Gastrocnemius medialis (tissue), 4 donors: ENCODE measurements around the gene GMIP.

Experiments used
- POLR2A ChIP-seq, 2 donors: fragments of 450-650 bp; IDR thresholded peaks; one replicate each; pipeline ENCODE4 v1.6.1; 2017; ENCODE audit warnings: antibody characterized with exemption in 2 of 2, mild to moderate bottlenecking in 2 of 2, moderate library complexity in 2 of 2
- TF ChIP-seq, protein P1 (sequence below), 5 experiments: fragments of 450-650 bp in 3 of 5; fragments of 200-600 bp in 2 of 5; sonication (generic) in 2 of 5; IDR thresholded peaks in 4 of 5; conservative IDR thresholded peaks in 1 of 5; 1 replicate in 4 of 5; 2 replicates in 1 of 5; pipeline ENCODE4 v1.5.1; 2016 to 2019; ENCODE audit warnings: antibody characterized with exemption in 5 of 5, mild to moderate bottlenecking in 3 of 5, moderate library complexity in 3 of 5

DNA sequence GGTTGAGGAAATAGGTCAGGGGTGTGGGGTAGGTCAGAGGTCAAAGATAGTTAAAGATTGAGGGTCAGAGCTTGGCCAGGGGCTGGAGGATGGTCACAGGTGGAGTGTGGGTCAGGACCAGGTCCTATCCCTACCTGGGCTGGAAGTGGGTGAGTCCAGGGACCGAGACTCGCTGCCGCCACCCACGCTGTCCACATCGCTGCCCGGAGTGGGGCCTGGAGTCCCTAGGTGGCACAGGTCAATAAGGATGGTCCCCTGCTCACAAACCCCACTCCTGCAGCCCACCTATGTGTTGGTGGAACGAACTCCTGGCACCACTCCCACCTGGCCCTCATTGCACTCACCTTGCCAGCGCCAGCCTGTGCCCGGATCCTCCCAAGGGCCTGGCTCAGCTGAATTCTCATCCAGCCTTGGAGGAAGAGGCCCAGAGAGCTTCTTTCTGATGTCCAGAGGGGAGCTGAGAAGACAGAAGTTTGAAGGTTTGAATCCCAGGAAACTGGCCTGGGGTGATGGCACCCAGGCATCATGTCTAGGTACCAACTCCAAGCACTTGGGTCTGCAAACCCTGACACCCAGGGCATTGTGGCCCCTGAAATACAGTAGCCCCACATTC lies 6.8 kb downstream of the GMIP start:
- TF ChIP-seq, protein P1, sequence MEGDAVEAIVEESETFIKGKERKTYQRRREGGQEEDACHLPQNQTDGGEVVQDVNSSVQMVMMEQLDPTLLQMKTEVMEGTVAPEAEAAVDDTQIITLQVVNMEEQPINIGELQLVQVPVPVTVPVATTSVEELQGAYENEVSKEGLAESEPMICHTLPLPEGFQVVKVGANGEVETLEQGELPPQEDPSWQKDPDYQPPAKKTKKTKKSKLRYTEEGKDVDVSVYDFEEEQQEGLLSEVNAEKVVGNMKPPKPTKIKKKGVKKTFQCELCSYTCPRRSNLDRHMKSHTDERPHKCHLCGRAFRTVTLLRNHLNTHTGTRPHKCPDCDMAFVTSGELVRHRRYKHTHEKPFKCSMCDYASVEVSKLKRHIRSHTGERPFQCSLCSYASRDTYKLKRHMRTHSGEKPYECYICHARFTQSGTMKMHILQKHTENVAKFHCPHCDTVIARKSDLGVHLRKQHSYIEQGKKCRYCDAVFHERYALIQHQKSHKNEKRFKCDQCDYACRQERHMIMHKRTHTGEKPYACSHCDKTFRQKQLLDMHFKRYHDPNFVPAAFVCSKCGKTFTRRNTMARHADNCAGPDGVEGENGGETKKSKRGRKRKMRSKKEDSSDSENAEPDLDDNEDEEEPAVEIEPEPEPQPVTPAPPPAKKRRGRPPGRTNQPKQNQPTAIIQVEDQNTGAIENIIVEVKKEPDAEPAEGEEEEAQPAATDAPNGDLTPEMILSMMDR (IDR thresholded peaks at IDR 0.05 in 4 of 5, conservative IDR thresholded peaks at IDR 0.05 in 1 of 5): no peak
- TF ChIP-seq POLR2A (IDR thresholded peaks at IDR 0.05): no peak
